Muscle layer of colon (tissue), 2 donors: ENCODE data around the gene CEP76.

Source experiments
- H3K27ac ChIP-seq: one replicate; pipeline ENCODE4 v1.7.0; 2013; ENCODE audit warnings: low read depth, mild to moderate bottlenecking, low read length, moderate library complexity
- H3K27me3 ChIP-seq, 2 donors: one replicate each; pipeline ENCODE4 v1.7.0; 2013; ENCODE audit warnings: low read length in 2 of 2, mild to moderate bottlenecking in 2 of 2; ENCODE audit not compliant: insufficient read depth in 2 of 2, control insufficient read depth in 1 of 2
- H3K36me3 ChIP-seq: one replicate; pipeline ENCODE4 v1.7.0; 2013; ENCODE audit warnings: mild to moderate bottlenecking, low read length; ENCODE audit not compliant: insufficient read depth
- H3K4me1 ChIP-seq: one replicate; pipeline ENCODE4 v1.7.0; 2013; ENCODE audit warnings: mild to moderate bottlenecking, low read length; ENCODE audit not compliant: insufficient read depth
- H3K4me3 ChIP-seq, 2 donors: one replicate each; pipeline ENCODE4 v1.7.0; 2013; ENCODE audit warnings: low read length in 2 of 2, low read depth in 1 of 2, mild to moderate bottlenecking in 1 of 2, moderate library complexity in 1 of 2
- H3K9ac ChIP-seq: one replicate; pipeline ENCODE4 v1.7.0; 2013; ENCODE audit warnings: low read length
- H3K9me3 ChIP-seq: one replicate; pipeline ENCODE4 v1.7.0; 2013; ENCODE audit warnings: mild to moderate bottlenecking, low read length
- donor health status: abdominal sarcoma.
- donor health status: Adenocarcinoma of cecum.

CEP76 gene

DNA sequence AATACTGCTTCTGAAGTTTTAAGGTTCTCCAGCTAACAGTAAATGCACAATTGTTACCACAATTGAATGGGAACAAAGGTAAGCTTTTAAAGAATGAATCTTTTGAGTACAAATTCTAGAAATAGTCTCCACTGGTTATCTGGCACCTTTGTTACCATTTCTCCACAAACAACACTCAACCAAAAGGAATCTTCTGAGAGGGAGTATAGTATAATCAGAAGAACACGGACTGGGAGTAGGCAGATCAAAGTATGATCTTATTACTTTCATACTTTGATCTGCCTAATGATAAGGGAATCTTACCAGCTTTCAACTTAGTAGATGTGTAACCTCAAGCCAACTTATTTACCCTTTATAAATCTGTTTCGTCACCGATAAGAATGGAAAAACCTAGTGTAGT, 1.4 kb downstream of the CEP76 start:
- H3K27ac ChIP-seq = no peak overlapping the region

DNA sequence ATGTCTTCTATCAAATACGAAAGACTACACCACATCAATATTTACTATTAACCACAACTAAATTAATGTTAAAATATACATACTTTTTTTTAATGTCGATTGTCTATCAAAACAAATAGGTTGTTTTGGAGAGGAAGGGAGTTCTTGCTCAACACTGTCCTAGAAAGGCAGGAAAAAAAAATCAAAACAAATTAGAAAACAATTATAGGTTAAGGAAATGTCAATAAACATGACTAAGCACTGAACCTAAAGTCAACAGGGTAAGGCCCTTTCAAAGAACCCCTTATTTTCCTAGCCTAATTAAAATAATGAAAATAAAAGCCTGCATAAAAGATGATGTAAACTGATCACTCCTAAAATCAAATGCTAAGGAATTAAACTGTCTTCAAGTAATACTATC, 2.8 kb downstream of the CEP76 start:
- H3K4me1 ChIP-seq = peaks cover 23% of the 10 kb centered on the region
- H3K9me3 ChIP-seq = no peaks in the 10 kb centered on the region
- H3K9ac ChIP-seq = no peak overlapping the region
- no peak overlapping the region for H3K4me3 ChIP-seq
- no peaks in the 10 kb centered on the region for H3K27me3 ChIP-seq
- H3K27ac ChIP-seq = no peak overlapping the region
- H3K36me3 ChIP-seq = peaks cover 9% of the 10 kb centered on the region

More for the DNA sequence above, 1.4 kb downstream of the CEP76 start:
- peaks cover 24% of the 10 kb centered on the region for H3K4me1 ChIP-seq
- no peak overlapping the region for H3K9ac ChIP-seq
- H3K27me3 ChIP-seq = no peaks in the 10 kb centered on the region
- H3K36me3 ChIP-seq = peaks cover 9% of the 10 kb centered on the region
- no peaks in the 10 kb centered on the region for H3K9me3 ChIP-seq
- peak overlapping the region; percentile 97 to 99 for H3K4me3 ChIP-seq

DNA sequence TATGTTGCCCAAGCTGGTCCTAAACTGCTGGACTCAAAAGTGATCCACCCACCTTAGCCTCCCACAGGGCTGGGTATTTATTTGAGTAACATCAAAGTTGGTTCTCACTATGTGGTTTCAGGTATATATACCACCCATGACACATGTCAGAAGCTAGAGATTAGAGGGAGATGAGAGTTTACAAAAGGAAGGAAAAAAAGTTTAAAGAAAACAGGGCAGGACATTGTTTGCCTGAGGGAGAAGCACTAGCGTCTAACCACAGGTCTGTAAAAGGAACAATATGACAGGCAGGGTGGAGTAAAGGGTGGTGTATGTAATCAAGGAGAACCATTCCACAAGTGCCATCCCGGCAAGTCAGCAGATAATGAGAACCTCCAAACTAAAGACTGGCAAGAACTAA, 8.5 kb downstream of the CEP76 start:
- H3K4me3 ChIP-seq = no peak overlapping the region
- H3K27ac ChIP-seq = no peak overlapping the region
- no peaks in the 10 kb centered on the region for H3K9me3 ChIP-seq
- no peaks in the 10 kb centered on the region for H3K27me3 ChIP-seq
- peaks cover 9% of the 10 kb centered on the region for H3K36me3 ChIP-seq
- no peaks in the 10 kb centered on the region for H3K4me1 ChIP-seq
- H3K9ac ChIP-seq = no peak overlapping the region

DNA sequence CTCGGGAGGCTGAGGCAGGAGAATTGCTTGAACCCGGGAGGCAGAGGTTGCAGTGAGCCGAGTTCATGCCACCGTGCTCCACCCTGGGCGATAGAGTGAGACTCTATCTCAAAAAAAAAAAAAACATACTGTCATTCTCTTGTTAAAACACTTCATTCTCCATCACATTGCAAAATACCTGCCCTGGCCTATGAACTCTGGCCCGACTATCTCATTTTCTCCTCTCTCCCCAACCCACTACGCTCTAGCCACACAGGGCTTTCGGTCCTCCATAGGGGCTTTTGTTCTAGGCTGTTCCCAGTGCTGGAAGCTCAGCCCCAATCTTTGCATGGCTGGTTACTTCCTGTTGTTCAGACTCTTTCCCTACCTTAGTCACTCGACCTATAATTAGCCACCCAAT, 10.3 kb downstream of the CEP76 start:
- H3K4me3 ChIP-seq = no peak overlapping the region
- H3K9me3 ChIP-seq = no peaks in the 10 kb centered on the region
- no peak overlapping the region for H3K9ac ChIP-seq
- no peaks in the 10 kb centered on the region for H3K27me3 ChIP-seq
- no peaks in the 10 kb centered on the region for H3K4me1 ChIP-seq
- H3K36me3 ChIP-seq = no peaks in the 10 kb centered on the region
- no peak overlapping the region for H3K27ac ChIP-seq

DNA sequence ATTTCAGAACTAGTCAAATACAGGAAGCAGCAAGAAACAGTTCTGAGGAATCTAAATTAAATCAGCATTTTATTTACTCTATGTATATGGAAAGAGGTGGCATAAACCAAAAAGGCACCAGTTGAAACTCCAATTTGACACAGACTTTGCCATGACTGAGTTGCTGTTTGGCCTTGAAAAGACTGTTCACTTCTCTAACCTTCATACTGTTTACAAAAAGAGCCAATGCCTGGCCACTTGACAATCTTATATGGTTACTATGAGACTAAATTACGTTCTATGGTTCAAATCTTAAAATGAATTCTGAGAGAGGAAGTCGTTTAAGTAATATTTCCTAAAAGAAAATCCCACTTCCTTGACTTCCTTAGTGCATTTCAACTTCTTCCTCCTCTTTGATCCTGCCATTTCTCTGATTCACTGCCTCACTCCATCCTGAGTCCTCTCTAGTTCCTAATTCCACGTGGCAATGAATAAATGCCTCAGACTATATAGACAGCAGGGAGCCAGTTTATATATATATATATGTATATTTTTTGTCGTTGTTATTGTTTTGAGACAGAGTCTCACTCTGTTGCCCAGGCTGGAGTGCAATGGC, 13.2 kb downstream of the CEP76 start:
- Histone ChIP-seq H3K36me3 (peaks cover 7% of the 10 kb centered on the region), H3K9me3 (no peaks in the 10 kb centered on the region)

DNA sequence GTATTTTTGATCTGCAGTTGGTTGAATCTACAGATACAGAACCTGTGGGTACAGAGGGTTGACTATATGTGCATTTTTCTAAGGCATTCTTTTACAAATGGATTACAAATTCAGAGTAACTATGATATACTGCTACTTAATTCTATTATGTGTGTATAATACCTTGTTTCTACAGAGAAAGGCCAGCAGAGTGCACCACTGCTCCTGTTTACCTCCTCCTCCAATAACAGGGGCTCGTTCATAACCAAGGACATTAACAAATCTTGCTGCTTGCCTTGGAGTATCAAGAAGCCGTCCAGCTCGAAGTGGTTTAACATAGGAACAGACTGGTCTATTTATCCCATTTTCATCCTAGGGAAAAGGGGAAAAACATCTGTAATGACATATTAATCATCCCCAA, 16.4 kb downstream of the CEP76 start:
- Histone ChIP-seq H3K27me3 (no peaks in the 10 kb centered on the region), H3K36me3 (peaks cover 7% of the 10 kb centered on the region), H3K4me1 (no peaks in the 10 kb centered on the region), H3K9ac (no peak overlapping the region), H3K4me3 (no peak overlapping the region), H3K9me3 (no peaks in the 10 kb centered on the region), H3K27ac (no peak overlapping the region)

More for the DNA sequence above, 13.2 kb downstream of the CEP76 start:
- Histone ChIP-seq H3K27me3 (no peaks in the 10 kb centered on the region), H3K9ac (no peak overlapping the region), H3K27ac (no peak overlapping the region), H3K4me1 (no peaks in the 10 kb centered on the region), H3K4me3 (no peak overlapping the region)

DNA sequence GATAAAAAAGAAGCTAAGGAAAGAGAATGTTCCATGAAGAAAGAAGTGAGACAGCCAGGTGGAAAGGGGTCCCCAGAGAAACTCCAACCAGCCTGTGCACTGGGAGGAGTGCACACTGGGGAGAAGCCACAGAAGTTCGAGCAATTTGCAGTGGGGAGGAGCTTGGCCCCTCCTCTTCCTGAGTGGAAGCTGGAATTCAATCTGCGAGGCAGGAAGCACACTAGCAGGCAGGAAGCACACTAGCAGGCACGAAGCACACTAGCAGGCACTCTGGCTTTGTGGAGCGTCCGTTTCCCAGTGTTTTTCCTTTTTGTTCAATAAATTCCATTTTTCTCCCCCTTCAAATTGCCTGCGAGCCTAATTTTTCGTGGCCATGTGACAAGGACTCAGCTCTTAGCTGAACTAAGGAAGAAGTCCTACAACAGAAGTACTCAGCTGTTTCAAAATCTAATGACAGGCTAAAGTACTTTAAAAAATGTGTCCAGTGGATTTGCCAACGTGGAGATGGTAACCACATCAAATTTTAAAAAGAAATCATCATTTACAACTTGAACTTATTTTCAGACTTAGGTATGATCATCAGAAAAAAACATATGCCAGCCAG, 23.2 kb downstream of the CEP76 start:
- H3K27ac ChIP-seq = peak overlapping the region; percentile 41
- no peak overlapping the region for H3K9ac ChIP-seq
- no peaks in the 10 kb centered on the region for H3K4me1 ChIP-seq
- no peaks in the 10 kb centered on the region for H3K27me3 ChIP-seq
- no peaks in the 10 kb centered on the region for H3K9me3 ChIP-seq
- peaks cover 9% of the 10 kb centered on the region for H3K36me3 ChIP-seq
- H3K4me3 ChIP-seq = peak overlapping the region in 1 of 2 donors; percentile 37

DNA sequence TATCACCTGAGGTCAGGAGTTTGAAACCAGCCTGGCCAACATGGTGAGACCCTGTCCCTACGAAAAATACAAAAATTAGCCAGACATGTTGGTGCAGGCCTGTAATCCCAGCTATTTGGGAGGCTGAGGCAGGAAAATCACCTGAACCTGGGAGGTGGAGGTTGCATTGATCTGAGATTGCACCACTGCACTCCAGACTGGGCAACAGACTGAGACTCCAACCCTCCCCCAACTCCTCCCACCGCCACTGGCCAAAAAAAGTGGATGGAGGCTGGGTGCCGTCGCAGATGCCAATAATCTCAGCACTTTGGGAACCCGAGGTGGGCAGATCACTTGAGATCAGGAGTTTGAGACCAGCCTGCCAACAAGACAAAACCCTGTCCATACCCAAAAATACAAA, 34.5 kb downstream of the CEP76 start:
- Histone ChIP-seq H3K9ac (no peak overlapping the region), H3K4me3 (no peak overlapping the region), H3K27ac (no peak overlapping the region), H3K4me1 (no peaks in the 10 kb centered on the region), H3K9me3 (no peaks in the 10 kb centered on the region), H3K36me3 (no peaks in the 10 kb centered on the region), H3K27me3 (no peaks in the 10 kb centered on the region)

DNA sequence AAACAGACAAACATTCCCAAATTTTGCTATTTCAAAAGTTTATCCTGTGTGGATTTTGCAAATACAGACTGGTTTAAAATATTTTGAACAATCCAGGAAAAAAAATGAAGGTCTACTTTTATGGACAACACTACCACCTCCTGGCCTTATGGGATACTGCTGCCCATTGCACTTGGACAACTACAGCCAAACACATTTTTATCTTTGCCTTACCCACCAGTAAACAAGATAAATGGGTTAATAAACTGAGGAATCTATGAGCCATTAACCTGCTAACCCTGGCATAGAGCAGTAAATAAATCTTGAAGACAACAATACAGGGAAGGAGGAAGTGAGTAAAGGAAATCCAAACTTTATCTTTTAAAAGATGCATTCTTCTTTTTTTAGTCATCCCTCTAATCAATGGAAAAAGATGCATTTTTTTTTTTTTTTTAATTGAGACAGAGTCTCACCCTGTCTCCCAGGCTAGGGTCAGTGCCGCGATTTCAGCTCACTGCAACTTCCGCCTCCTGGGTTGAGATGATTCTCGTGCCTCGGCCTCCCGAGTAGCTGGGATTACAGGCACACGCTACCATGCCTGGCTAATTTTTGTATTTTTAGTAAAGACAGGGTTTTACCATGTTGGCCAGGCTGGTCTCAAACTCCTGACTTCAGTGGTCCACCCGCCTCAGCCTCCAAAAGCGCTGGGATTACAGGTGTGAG, 42.5 kb downstream of the CEP76 start:
- no peak overlapping the region for H3K4me3 ChIP-seq
- H3K27ac ChIP-seq = no peak overlapping the region
- H3K36me3 ChIP-seq = no peaks in the 10 kb centered on the region
- H3K4me1 ChIP-seq = peaks cover 8% of the 10 kb centered on the region
- no peak overlapping the region for H3K9ac ChIP-seq
- no peaks in the 10 kb centered on the region for H3K27me3 ChIP-seq
- no peaks in the 10 kb centered on the region for H3K9me3 ChIP-seq

DNA sequence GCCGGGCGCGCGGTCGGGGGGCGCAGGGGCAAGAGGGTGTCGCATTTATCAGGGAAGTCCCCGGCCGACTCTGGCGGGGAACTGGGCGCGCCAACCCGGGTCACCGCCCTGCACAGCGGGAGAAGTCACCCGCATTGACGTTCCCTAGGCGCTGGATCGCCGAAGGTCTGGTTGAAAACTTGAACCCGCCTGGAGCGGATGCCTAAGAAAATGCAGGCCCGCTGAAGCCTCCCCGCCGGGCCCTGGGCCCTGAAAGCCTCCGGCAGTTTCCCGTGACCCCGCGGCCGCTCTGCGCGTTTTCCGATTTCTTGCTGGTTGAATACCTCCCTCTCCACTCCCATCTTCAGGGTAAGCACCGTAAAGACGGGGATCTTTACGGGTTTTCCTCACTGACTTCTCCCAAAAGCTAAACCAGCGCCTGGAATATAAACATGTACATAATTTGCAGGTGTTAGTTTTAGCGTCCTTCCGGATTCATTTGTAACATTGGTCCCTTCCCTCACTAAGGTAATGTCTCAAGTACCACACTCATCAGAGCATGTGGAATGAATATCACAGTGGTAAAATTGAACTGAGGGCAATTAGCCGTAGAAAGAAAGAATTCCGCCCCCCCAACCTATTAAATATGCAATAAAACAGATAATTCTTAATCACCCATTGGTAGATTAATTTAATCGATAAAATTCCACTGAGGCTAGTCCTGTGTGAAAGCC, 43.9 kb downstream of the CEP76 start:
- no peaks in the 10 kb centered on the region for H3K9me3 ChIP-seq
- H3K9ac ChIP-seq = no peak overlapping the region
- H3K27me3 ChIP-seq = no peaks in the 10 kb centered on the region

DNA sequence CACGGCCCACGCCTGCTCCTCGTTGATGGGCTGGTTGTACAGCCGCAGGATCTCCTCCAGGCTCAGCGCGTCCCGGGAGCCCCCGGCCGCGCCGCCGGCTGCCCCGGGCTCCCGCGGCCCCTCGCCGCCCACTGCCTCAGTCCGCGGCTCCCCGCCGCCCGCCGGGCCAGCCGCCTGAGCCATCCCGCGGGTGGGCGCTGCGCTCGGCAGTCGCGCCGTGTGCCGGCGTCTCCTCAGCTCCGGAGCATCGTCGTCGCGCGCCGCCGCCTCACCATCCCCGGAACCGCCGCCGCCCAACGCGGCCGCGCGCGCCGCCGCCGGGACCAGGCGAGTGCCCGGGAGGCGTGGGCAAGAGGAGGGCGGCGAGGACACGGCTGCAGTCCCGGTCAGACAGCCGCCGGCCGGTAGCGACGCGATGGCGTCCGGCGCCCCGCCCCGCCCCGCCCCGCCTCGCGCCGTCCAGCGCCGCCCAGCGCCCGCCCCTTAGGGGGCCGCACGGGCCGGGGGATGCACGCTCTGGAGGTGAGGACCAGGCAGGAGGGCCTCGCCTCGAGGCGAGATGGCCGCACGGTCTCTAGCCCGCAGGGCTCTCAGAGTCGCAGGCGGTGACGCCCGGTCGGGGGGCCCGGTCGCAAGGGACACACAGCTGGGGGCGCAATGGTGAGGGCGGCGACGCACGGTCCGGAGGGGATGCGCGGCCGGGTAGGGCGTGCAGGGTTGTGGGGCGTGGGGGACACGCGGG, 44.7 kb downstream of the CEP76 start, which contains the start of gene SPIRE1:
Gene SPIRE1, minus strand, starts transcription at position 424 of the 742 bp plus-strand sequence. Its CDS starts 241 bp downstream, at position 183.
- peak within 1 kb of the TSS; percentile 55 to 85 for H3K4me3 ChIP-seq

More for the DNA sequence above, 43.9 kb downstream of the CEP76 start:
- peak overlapping the region; percentile 55 to 85 for H3K4me3 ChIP-seq
- H3K4me1 ChIP-seq = peaks cover 8% of the 10 kb centered on the region
- peak overlapping the region; percentile 72 for H3K27ac ChIP-seq
- no peaks in the 10 kb centered on the region for H3K36me3 ChIP-seq

More for the DNA sequence above, 44.7 kb downstream of the CEP76 start, which contains the start of gene SPIRE1:
- Histone ChIP-seq H3K9ac (peak within 1 kb of the TSS; percentile 45), H3K9me3 (no peaks in the 10 kb centered on the region), H3K4me1 (peaks cover 15% of the 10 kb centered on the region), H3K27ac (peak within 1 kb of the TSS; percentile 72), H3K36me3 (no peaks in the 10 kb centered on the region), H3K27me3 (no peaks in the 10 kb centered on the region)
